Measurements from ENCODE around the gene EP300.

EP300 gene

DNA sequence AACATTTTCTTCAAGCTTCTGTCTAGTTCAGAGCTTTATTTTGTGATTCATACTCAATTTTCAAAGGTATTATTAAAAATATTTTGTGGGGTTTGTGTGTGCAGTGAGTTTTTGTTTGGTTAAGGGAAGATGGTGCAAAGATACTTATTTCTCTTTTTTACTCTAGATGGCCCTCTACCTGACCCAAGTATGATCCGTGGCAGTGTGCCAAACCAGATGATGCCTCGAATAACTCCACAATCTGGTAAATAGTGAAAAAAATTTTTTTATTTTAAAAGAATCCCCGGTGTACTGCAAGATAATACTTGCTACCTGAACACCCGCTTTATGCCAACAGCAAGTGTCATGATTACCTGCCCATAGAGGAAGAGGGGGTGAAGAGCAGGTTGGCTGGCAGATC, 54.2 kb downstream of the EP300 start:
- Histone ChIP-seq H2BK15ac (ENCODE audit: low read depth, poor library complexity, severe bottlenecking) (no peak overlapping the region), H2AFZ (ENCODE audit: low read depth, low read length) (no peak overlapping the region), H3K4me2 (ENCODE audit: low read length, poor library complexity, severe bottlenecking) (no peak overlapping the region), H3K4me1 (ENCODE audit: control insufficient read depth, insufficient read depth, low read depth, low read length) (no peaks in the 10 kb centered on the region), H3K14ac (ENCODE audit: low read length in 2 of 2) (no peak overlapping the region), H3K4ac (ENCODE audit: low read depth in 1 of 2, low read length in 2 of 2) (no peak overlapping the region), H3K27ac (ENCODE audit: low read length, poor library complexity, severe bottlenecking) (no peak overlapping the region), H3K36me3 (ENCODE audit: control insufficient read depth in 1 of 2, insufficient read depth in 2 of 2, low read depth in 1 of 2, low read length in 2 of 2) (peaks cover 42 to 93% of the 10 kb centered on the region in 2 experiments), H3K4me3 (ENCODE audit: insufficient read depth in 1 of 2, low read depth in 1 of 2, low read length in 2 of 2) (no peak overlapping the region), H4K8ac (ENCODE audit: low read length) (no peak overlapping the region), H2BK5ac (ENCODE audit: low read depth, low read length, poor library complexity, severe bottlenecking) (no peak overlapping the region), H3K18ac (ENCODE audit: low read depth in 1 of 2, low read length in 2 of 2) (no peak overlapping the region), H3K9me3 (ENCODE audit: control insufficient read depth, low read length) (no peaks in the 10 kb centered on the region), H2BK12ac (ENCODE audit: low read length in 2 of 2) (no peak overlapping the region), H3K9ac (ENCODE audit: low read length) (no peak overlapping the region), H2AK5ac (ENCODE audit: low read length, severe bottlenecking) (no peak overlapping the region), H4K91ac (ENCODE audit: low read length) (no peak overlapping the region), H3K27me3 (ENCODE audit: control insufficient read depth in 1 of 2, insufficient read depth in 1 of 2, low read length in 2 of 2) (no peaks in the 10 kb centered on the region), H2BK120ac (ENCODE audit: low read depth, low read length) (no peak overlapping the region), H3K79me1 (replicated peaks; ENCODE audit: low read length, poor library complexity, severe bottlenecking) (peaks cover 26% of the 10 kb centered on the region), H3K23ac (ENCODE audit: low read length in 2 of 2) (no peak overlapping the region)
- WGBS: 71% methylated on average over 2 of the region's 4 CpGs
- no peak for DNase-seq

DNA sequence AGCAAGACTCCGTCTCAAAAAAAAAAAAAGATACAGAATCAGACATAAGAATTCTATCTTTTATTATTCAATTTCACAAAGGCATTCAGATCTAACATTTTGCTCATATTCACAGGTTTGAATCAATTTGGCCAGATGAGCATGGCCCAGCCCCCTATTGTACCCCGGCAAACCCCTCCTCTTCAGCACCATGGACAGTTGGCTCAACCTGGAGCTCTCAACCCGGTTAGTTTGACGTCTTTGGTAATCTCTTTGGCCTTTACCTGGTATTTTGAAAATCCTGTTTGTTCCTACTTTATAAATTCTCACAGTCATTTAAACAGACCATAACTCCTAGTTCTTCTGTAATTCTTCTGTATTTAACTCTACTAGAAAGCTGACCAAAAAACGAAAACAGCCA, 55.3 kb downstream of the EP300 start:
- no peak overlapping the region for H3K23ac ChIP-seq (ENCODE audit: low read length in 2 of 2)
- no peak overlapping the region for H2BK120ac ChIP-seq (ENCODE audit: low read depth, low read length)
- H2BK5ac ChIP-seq (ENCODE audit: low read depth, low read length, poor library complexity, severe bottlenecking): no peak overlapping the region
- H3K4me2 ChIP-seq (ENCODE audit: low read length, poor library complexity, severe bottlenecking): no peak overlapping the region
- no peak for DNase-seq
- H3K9me3 ChIP-seq (ENCODE audit: control insufficient read depth, low read length): no peaks in the 10 kb centered on the region
- peaks cover 44 to 94% of the 10 kb centered on the region in 2 experiments for H3K36me3 ChIP-seq (ENCODE audit: control insufficient read depth in 1 of 2, insufficient read depth in 2 of 2, low read depth in 1 of 2, low read length in 2 of 2)
- H3K27ac ChIP-seq (ENCODE audit: low read length, poor library complexity, severe bottlenecking): no peak overlapping the region
- H3K14ac ChIP-seq (ENCODE audit: low read length in 2 of 2): no peak overlapping the region
- H4K8ac ChIP-seq (ENCODE audit: low read length): no peak overlapping the region
- no peak overlapping the region for H3K18ac ChIP-seq (ENCODE audit: low read depth in 1 of 2, low read length in 2 of 2)
- H3K4me1 ChIP-seq (ENCODE audit: control insufficient read depth, insufficient read depth, low read depth, low read length): no peaks in the 10 kb centered on the region
- no peak overlapping the region for H4K91ac ChIP-seq (ENCODE audit: low read length)
- no peak overlapping the region for H2BK15ac ChIP-seq (ENCODE audit: low read depth, poor library complexity, severe bottlenecking)
- no peak overlapping the region for H2AK5ac ChIP-seq (ENCODE audit: low read length, severe bottlenecking)
- WGBS: 92% methylated on average over 5 of the region's 5 CpGs
- no peak overlapping the region for H2AFZ ChIP-seq (ENCODE audit: low read depth, low read length)
- H3K4me3 ChIP-seq (ENCODE audit: insufficient read depth in 1 of 2, low read depth in 1 of 2, low read length in 2 of 2): no peak overlapping the region
- H2BK12ac ChIP-seq (ENCODE audit: low read length in 2 of 2): no peak overlapping the region
- H3K27me3 ChIP-seq (ENCODE audit: control insufficient read depth in 1 of 2, insufficient read depth in 1 of 2, low read length in 2 of 2): no peaks in the 10 kb centered on the region
- H3K4ac ChIP-seq (ENCODE audit: low read depth in 1 of 2, low read length in 2 of 2): no peak overlapping the region
- no peak overlapping the region for H3K9ac ChIP-seq (ENCODE audit: low read length)
- peaks cover 26% of the 10 kb centered on the region for H3K79me1 ChIP-seq (replicated peaks; ENCODE audit: low read length, poor library complexity, severe bottlenecking)

DNA sequence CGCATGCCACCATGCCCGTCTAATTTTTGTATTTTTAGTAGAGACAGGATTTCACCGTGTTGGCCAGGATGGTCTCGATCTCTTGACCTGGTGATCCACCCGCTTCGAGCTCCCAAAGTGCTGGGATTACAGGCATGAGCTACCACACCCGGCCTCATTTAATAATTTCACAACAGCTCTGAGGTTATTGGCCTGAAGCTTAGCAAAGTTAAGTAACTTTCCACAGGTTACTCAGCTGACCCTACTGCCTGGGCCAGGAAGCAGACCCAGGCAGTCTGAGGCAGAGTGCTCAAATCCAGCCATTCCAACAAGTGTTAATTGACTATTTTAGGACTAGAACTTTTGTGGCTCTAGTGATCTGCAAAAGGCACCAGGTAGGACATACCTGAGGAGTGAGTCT, 60.5 kb downstream of the EP300 start:
- no peak overlapping the region for H3K27ac ChIP-seq (ENCODE audit: low read length, poor library complexity, severe bottlenecking)
- H3K36me3 ChIP-seq (ENCODE audit: control insufficient read depth in 1 of 2, insufficient read depth in 2 of 2, low read depth in 1 of 2, low read length in 2 of 2): peaks cover 46 to 100% of the 10 kb centered on the region in 2 experiments
- no peak overlapping the region for H2AK5ac ChIP-seq (ENCODE audit: low read length, severe bottlenecking)
- no peak overlapping the region for H3K4me2 ChIP-seq (ENCODE audit: low read length, poor library complexity, severe bottlenecking)
- no peaks in the 10 kb centered on the region for H3K27me3 ChIP-seq (ENCODE audit: control insufficient read depth in 1 of 2, insufficient read depth in 1 of 2, low read length in 2 of 2)
- WGBS: 97% methylated on average over 7 of the region's 7 CpGs
- no peak overlapping the region for H4K91ac ChIP-seq (ENCODE audit: low read length)
- no peak overlapping the region for H3K18ac ChIP-seq (ENCODE audit: low read depth in 1 of 2, low read length in 2 of 2)
- no peak overlapping the region for H3K14ac ChIP-seq (ENCODE audit: low read length in 2 of 2)
- no peak overlapping the region for H2BK120ac ChIP-seq (ENCODE audit: low read depth, low read length)
- H3K79me1 ChIP-seq (replicated peaks; ENCODE audit: low read length, poor library complexity, severe bottlenecking): peaks cover 21% of the 10 kb centered on the region
- DNase-seq: no peak
- H3K4ac ChIP-seq (ENCODE audit: low read depth in 1 of 2, low read length in 2 of 2): no peak overlapping the region
- H3K4me3 ChIP-seq (ENCODE audit: insufficient read depth in 1 of 2, low read depth in 1 of 2, low read length in 2 of 2): no peak overlapping the region
- H3K23ac ChIP-seq (ENCODE audit: low read length in 2 of 2): no peak overlapping the region
- H2BK12ac ChIP-seq (ENCODE audit: low read length in 2 of 2): no peak overlapping the region
- H2BK15ac ChIP-seq (ENCODE audit: low read depth, poor library complexity, severe bottlenecking): no peak overlapping the region
- H3K4me1 ChIP-seq (ENCODE audit: control insufficient read depth, insufficient read depth, low read depth, low read length): no peaks in the 10 kb centered on the region
- no peak overlapping the region for H2BK5ac ChIP-seq (ENCODE audit: low read depth, low read length, poor library complexity, severe bottlenecking)
- H3K9me3 ChIP-seq (ENCODE audit: control insufficient read depth, low read length): no peaks in the 10 kb centered on the region
- H3K9ac ChIP-seq (ENCODE audit: low read length): no peak overlapping the region
- H2AFZ ChIP-seq (ENCODE audit: low read depth, low read length): no peak overlapping the region
- no peak overlapping the region for H4K8ac ChIP-seq (ENCODE audit: low read length)

DNA sequence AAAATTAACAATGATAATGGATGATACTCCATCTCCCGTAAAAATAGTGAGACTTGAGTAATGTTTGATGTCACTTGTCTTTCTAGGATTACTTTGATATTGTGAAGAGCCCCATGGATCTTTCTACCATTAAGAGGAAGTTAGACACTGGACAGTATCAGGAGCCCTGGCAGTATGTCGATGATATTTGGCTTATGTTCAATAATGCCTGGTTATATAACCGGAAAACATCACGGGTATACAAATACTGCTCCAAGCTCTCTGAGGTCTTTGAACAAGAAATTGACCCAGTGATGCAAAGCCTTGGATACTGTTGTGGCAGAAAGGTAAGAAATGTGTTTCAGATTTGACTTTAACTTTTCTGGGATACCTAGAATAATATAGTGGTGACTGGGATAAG, 64.7 kb downstream of the EP300 start:
- WGBS: 96% methylated on average over 4 of the region's 4 CpGs
- Histone ChIP-seq H3K4me3 (ENCODE audit: insufficient read depth in 1 of 2, low read depth in 1 of 2, low read length in 2 of 2) (no peak overlapping the region), H3K14ac (ENCODE audit: low read length in 2 of 2) (no peak overlapping the region), H3K27ac (ENCODE audit: low read length, poor library complexity, severe bottlenecking) (no peak overlapping the region), H3K23ac (ENCODE audit: low read length in 2 of 2) (no peak overlapping the region), H2AFZ (ENCODE audit: low read depth, low read length) (no peak overlapping the region), H2BK12ac (ENCODE audit: low read length in 2 of 2) (no peak overlapping the region), H4K91ac (ENCODE audit: low read length) (no peak overlapping the region), H3K9me3 (ENCODE audit: control insufficient read depth, low read length) (no peaks in the 10 kb centered on the region), H3K79me1 (replicated peaks; ENCODE audit: low read length, poor library complexity, severe bottlenecking) (peaks cover 20% of the 10 kb centered on the region), H3K36me3 (ENCODE audit: control insufficient read depth in 1 of 2, insufficient read depth in 2 of 2, low read depth in 1 of 2, low read length in 2 of 2) (peaks cover 38 to 99% of the 10 kb centered on the region in 2 experiments), H2BK15ac (ENCODE audit: low read depth, poor library complexity, severe bottlenecking) (no peak overlapping the region), H2AK5ac (ENCODE audit: low read length, severe bottlenecking) (no peak overlapping the region), H3K9ac (ENCODE audit: low read length) (no peak overlapping the region), H3K4me2 (ENCODE audit: low read length, poor library complexity, severe bottlenecking) (no peak overlapping the region), H3K4ac (ENCODE audit: low read depth in 1 of 2, low read length in 2 of 2) (no peak overlapping the region), H4K8ac (ENCODE audit: low read length) (no peak overlapping the region), H2BK120ac (ENCODE audit: low read depth, low read length) (no peak overlapping the region), H3K18ac (ENCODE audit: low read depth in 1 of 2, low read length in 2 of 2) (no peak overlapping the region), H3K4me1 (ENCODE audit: control insufficient read depth, insufficient read depth, low read depth, low read length) (no peaks in the 10 kb centered on the region), H2BK5ac (ENCODE audit: low read depth, low read length, poor library complexity, severe bottlenecking) (no peak overlapping the region), H3K27me3 (ENCODE audit: control insufficient read depth in 1 of 2, insufficient read depth in 1 of 2, low read length in 2 of 2) (no peaks in the 10 kb centered on the region)
- DNase-seq: no peak

All from mesenchymal stem cell (in vitro differentiated cells and primary cell).